H4 (cell line): ENCODE results near the gene AKAP13. TPM values are rescaled to one million over a fixed set of nuclear protein-coding genes. Genes with fewer than 3 reads are reported as not detected.
A peak's percentile ranks its signal among the peaks of the same experiment; 100 is the strongest.

Experiments
- DNase-seq: peaks from one replicate; pipeline ENCODE4 v3.0.0-alpha.2; 2015; ENCODE audit warnings: low spot score
- total RNA-seq: library from RNA; depleted of rRNA; stranded (reverse); fragments of >200 nt; shearing (Covaris generic); gene quantifications from 2 replicates; pipeline ENCODE4 v1.2.3, GENCODE V29; 2014

AKAP13 gene
- total RNA-seq, 1 experiment from 2014 or later = 16.6 TPM

DNA sequence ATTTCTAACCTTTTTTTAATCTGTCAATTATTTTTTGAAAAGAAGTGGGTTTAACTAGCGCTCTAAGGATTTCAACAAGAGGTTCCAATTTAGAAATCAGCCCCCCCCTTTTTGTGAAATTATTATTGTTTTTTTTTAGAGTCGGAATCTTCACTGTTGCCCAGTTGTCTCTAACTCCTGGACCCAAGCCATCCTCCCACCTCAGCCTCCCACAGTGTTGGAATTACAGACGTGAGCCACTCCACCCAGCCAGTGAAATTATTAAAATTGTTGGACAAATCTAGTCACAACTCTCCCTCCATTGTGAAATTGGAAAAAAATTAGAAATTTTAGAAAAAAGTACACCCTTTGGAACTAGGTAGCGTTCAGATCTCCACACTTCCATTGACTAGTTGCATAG, 2.5 kb downstream of the AKAP13 start:
- DNase-seq = no peak

DNA sequence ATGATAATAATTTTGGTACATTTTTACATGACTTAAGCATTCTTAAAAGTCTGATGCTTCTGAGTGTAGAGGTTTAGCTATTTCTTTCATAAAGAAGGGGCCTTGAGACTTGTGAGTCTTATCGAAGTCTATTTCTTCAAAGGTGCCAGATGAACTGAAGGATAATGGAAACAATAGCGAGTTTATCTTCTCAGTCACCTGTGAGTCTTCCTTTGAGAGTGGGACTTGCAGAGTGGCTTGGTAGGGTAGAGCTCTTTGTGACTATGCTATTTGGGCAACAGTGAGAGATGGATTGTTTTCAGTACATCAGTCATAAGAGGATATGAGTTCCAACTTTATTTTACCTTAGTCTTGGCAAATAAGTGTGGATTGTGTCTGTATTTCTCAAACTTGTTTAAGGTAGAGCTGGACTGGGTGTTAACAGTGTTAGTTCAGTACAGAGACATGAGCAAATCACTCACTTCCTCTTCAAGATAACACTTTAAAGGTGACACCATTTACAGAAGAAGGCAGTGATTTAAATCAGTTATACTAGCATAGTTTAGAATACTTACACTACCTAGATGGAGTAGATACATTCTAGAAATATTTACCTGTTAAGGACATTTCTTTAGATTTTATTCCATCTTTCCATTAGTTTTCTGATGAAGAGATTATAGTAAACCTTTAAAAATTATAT, 3.2 kb downstream of the AKAP13 start:
- DNase-seq = no peak

DNA sequence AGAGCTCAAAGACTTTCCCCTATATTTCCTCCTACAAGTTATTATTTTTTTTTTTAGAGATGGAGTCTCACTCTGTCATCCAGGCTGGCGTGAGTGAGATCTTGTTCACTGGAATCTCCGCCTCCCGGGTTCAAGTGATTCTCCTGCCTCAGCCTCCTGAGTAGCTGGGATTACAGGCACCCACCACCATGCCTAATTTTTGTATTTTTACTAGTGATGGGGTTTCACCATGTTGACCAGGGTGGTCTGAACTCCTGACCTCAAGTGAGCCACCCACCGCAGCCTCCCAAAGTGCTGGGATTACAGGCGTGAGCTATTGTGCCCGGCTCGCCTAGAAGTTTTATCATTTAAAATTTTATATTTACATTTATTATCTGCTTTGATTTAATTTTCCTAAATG, 5.9 kb downstream of the AKAP13 start:
- no peak for DNase-seq

DNA sequence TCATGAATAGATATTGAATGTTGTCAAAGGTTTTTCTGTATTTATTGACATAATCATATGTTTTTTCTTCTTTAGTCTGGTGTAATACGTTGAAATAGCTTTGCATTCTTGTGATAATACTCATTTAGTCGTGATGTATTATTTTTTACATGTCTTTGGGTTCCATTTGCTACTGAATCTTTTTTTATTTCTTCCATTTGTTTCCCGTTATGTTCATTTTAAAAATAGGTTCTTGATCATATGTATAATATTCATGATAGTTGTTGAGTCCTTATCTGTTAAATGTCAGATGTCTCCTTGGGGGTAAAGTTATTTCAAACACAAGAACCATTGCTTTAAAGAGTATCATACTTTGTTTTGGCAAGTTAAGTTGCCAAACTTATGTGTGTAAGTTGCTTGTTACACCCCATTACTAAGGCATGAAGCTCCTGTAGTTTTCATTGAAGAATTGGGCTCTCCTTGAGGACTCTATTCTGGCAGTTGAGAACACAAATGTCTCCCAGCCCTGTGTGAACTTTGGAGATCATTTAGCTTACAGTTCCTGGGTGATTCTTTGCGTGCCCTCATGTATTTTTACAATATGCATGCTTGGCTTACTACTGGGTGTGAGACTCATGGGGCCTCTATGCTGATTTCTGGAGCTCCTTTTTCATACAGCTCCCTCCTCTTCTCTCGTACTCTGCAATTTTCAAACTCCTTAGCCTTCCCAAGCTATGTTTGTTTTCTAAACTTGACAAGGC, 8.3 kb downstream of the AKAP13 start:
- DNase-seq = no peak

DNA sequence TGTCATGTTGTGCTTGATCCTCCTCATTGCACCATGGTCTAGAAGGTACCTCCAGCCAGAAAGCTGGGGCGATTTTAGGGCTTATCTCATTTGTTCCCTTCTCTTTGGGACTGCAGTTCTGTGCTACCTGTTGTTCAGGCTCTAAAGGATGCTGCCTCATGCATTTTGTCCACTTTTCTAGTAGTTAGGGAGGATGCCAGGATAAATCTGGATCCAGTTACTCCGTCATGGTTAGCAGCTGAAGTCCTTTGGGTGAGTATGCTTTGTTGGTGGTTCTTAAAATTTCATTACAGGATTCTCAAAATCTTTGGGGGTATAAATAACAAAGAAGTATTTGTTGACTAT, 8.9 kb downstream of the AKAP13 start:
- no peak for DNase-seq

DNA sequence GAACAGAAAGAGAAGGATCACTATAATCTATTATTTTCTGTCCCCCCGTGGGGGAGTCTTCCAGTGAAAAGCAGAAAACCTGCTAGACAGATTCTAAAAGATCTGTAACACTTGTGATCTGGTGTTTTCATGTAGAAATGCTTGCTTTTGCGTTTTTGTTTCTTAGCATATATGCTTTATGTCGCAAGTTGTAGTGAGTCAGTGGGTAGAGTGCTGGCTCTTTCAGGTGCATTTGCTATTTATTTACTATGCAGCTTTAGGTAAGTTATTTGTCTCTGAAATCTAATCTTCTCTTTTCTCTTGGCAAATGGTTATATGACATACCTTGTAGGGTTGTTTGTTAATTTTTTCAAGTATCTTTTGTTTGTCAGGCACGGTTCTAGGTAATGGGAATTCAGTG, 9.4 kb downstream of the AKAP13 start:
- no peak for DNase-seq

DNA sequence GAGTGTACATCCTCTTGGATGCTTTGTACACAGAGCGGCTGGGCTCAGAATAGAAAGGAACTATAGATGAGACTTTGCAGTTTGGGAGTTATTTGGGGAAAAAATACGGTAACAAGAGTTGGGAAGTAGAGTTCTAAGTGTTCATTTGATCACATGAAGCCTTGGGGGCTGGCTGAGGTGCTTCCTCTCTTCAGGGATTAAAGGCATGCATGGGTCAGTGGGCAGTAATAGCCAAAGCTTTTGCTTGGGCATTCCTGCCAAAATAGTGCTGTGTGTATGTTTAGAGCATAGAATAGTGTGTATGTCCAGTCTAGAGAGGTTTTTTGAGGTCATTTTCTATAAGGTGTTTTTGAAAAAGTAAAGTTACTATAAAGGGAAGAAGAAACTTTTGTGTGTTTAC, 12.8 kb downstream of the AKAP13 start:
- DNase-seq = no peak

DNA sequence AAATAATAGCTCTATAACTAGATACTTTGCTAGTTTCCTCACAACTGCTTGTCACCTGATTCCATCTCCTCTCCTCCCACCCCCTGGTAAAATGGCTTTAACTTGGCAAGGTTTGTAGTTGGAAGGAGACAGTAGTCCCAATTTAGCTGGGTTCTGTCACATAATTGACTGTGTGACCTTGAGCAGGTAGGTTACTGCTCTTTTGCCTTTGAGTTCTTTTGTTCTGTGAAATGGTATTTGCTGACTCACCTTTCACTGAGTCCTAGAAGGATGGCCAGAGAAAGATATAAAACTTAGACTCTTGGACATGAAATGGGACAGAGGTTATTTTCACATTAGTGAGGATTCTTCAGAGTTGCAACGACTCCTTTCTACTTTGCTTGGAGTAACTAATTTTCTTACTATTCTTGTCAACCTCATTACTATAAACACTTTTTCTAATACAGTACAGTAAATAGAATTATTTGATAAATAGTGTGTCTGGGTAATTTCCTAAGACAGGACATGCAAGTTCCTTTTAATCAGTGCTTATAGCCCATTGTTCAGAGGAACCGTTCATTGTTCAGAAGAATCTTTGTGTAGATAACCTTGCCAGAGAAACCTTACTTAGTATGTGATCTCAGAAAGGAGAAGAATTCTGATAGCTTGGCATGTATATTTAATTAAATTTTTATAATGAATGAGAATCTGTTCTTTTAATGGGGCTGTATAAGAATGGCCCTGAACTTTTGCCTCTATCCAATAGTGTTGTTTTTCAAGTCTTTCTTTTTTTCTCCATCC, 14.3 kb downstream of the AKAP13 start:
- DNase-seq = no peak

DNA sequence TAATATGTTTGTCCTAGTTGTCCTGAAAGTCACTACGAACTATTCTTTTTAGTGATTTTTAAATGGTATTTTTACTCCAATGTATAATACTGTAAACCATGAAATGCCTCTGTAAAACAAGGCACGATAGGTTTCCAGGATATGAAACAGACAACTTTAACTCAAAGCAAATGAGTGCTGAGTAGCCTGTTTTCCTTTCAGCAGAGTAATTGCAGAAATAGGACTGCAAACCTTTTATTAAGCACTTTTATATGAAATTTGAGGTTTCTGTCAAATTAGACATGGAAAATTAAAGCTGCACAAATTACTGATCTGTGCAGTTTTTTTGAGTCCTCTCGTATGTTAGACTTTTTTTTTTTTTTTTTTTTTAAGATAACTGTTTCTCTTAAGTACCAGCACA, 16.2 kb downstream of the AKAP13 start:
- no peak for DNase-seq

DNA sequence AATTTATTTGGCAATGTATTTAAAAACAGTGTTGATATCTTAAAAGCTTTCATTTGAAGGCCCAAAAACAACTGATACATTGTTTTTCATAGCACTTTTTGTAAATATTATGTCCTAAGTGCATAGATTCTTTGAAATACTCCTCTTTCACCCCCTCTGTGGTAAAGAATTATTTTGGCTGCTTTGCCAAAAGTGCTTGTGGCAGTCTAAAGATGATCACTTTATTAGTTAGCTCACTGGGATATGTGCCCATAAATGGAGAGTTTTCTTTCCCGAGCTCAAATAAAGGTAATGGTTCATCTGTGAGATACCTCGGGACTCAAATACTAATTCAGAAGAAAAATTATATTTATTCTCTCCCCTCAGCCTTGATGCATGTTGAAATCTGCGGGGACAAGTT, 16.7 kb downstream of the AKAP13 start:
- no peak for DNase-seq

DNA sequence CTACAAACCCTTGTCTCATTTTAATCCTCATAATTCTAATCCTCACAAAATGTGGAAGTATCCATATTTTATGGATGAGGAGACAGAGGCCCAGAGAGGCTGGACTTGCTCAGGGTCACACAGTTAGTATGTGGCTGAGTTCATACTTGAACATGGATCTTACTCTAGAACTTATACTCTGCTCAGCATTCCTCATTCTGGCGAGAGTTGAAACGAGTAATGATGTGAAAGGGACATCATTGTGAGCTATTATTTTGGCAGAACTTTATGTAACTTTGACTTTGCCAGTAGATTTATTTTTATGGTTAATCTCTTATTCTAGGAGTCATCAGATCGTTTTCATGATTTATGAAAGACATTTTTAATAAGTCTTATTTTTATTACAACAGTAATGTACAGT, 17.5 kb downstream of the AKAP13 start:
- no peak for DNase-seq

DNA sequence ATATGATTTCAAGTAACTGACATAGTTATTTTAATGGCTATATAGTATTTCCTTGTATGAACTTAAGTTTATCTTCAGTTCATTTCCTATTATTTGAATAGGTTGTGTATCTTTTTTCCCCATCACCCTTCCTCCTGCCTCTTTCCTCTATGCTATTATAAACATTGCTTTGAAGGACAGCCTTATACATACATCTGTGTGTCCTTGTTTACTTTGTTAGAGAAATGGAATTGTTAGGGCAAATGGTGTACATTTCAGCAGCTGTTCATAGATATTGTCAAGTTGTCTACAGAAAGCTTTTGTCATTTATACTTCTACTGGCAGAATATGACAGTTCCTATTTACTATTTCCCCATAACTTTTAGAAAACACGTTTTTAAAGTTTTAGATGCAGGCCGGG, 18.4 kb downstream of the AKAP13 start:
- no peak for DNase-seq

DNA sequence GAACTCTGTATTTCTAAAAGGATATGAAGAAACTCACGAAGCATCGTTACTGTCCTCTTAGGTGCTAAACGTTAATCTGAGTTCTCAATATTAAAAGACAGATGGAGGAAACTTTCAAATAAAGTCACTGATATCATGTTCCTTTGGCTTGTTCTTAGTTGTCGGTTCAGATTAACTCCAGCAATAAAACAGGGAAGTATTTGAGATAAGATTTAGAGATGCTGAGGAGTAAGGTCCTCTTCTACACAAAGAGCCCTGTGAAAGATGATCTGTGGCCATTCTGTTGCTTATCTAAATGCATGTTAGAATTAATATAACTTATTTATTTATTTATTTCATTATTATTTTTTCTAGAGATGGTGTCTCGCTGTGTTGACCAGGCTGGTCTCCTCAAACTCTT, 19.2 kb downstream of the AKAP13 start:
- no peak for DNase-seq

DNA sequence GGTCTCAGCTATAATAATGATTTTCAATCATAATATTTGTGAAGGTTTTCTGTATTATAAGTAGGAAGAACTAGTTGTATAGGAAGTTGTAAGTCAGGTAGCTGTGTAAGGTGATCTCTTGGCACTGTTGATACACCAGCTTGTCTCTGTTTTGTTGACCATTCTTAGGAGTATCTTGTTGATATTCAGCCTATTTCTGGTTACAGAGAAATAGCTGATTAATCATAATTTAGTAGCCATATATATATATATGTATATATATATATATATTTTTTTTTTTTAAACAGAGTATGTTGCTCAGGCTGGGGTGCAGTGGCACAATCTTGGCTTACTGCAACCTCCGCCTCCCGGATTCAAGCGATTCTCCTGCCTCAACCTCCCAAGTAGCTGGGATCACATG, 20.2 kb downstream of the AKAP13 start:
- DNase-seq = no peak

DNA sequence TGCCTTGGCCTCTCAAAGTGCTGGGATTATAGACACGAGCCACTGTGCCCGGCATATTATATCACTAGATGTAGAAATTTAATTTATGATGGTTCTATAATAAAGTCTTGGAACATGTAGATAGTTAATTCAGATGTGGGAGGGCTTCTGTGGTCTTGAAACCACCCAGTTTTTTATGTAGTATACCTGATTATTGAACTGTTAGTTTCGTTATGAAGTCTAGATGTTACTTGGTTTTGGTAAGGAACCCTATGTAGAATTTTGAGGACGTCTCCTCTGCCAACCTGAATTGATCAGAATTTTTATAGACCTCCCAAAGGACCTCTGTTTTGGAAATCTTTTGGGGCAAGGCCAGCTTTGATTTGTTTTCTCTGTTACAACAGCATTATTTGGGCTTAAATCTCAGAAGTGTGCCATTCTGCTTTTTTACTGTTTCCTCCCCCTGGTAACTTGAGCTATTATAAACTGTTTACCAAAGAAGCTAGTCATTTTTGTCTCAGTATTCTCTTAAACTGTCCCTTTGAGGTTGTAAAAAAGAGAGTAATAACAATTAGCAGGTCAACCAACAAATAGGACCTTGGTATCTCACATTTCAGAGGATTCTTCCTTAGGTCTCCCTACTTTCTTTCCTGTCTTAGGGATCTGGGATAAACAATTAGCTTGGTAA, 20.8 kb downstream of the AKAP13 start:
- no peak for DNase-seq

DNA sequence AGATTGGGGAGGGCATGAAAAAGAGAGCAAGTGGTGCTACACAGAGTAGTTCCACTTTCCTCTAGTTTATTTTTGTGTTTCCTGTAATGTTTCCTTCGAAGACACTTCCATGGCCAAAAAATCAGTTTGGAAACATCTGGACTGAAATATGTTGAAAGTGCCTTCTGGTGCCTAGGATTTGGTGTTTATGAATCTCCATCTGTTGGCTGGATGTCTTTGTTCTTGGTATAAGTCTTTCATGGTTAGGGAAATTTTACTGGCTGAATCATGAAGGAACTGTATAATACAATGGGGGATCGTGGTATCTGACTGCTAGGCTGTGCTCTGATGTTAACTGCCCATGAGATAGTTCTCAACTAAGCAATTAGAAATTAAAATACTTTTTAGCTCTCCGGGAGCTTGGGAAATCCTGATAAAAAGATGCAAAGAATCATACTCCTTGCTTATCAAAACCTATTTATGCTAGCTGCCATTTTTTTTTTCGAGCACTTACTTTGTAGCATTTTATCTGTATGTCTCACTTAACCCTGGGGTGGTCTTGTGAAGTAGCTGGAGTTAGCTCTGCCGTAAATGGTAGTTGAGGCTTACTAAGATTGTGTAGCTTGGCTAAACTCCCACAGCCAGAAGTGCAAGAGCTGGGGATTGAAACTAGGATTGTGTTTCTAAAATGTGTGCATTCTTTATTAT, 21.9 kb downstream of the AKAP13 start:
- no peak for DNase-seq

DNA sequence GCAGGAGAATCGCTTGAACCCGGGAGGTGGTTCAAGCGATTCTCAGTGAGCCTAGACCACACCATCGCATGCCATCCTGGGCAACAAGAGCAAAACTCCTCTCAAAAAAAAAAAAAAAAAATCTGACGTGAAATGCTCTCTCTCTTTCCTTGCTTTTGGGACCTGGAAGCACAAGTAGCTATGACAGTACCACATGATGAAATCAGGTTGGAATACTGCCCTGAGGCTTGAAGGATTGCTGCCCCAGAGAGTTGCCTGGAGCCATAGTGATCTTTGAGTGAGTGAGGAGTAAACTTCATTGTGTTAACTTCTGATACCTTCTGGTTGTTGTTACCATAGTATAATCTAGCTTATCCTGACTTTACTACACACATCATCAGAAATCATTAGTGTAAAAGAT, 23.3 kb downstream of the AKAP13 start:
- DNase-seq = peak; percentile 46

DNA sequence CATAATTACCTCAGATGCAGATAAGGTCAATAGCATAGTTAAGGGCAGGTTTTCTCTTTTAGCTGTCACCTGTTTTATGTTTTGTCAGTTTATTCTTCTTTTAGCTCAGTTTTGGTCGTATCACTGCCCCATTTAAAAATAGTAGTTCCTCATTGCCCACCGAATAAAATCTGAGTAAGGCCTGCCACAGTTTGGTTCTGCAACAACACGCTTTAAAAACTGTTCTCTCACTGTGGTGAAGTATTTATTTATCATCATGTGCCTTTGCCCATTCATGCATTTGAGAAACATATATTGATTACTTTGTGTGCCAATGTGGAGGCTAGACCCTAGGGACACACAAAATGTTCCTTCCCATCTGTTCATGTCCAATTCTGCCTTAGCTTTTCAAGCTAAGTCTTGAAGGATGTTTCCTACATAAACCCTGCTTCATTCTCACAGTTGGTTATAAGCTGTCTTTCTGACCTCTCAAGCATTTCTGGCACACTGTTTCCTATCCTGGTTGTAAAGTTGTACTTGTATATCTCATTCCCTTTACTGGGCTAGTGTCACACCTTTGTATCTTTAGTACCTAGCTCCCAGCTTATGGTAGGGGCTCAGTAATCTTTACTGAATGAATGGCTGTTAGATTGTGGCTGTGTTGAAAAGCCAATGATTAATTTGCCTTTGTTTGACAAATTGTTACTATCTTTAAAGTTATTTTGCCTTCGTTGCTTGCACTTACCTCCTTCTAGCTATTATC, 23.9 kb downstream of the AKAP13 start:
- no peak for DNase-seq

DNA sequence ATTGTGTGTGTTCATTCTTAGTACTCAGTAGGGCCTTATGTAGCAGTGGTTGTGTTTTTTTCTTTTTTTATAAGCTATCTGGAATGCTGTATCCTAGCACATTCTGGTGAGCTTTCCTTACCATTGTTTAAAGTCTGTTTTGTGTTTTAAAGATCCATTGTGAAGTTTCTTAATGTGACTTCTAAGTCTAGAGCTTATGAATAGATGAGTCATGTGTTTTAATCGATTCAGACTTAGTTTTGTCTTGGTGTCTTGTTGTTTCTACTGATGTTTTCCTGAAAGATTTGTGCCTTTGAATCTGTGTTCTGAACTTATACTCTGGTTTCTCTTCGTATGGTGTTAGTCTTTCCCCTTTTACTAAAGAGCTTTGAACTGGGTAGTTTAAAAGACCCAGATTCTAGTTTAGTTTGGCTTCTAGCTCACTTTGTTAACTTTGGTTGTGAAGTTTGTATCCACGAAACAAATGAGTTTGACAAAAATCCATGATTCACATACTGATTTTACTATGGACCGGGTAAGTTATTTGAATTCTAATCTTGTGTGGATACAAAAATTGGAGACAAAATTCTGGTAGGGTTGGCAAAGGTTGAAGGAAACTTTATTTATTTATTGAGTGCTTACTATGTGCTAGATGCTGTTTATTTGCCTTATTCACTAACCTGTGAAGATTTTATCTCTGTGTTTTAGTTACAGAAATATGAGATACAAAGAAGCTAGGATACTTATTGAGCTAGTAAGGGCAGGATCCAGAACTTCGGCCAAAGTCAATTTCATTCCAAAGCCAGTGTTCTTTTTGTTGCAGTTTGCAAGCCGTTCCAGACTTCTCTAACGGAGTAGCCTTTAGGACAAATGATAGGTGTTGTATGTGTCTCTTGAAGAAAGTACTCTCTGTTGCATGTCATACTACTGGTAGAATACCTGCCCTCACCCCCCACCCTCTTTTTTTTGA, 24.8 kb downstream of the AKAP13 start:
- DNase-seq = no peak

DNA sequence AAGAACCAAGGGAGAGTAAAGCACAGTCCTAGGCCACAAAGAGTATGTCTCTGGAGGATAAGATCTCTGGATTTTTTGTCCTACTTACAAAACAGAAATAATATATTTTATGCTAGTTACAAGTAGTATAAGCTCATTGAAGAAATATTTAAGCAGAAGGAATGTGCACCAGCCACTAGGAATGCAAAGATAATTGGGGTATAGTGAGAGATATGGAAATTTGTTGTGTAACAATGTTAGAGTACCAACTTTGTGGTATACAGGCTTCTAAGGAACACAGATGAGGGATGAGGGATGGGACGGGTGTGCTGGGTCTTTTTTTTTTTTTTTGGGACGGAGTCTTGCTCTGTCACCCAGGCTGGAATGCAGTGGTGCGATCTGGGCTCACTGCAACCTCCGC, 26.5 kb downstream of the AKAP13 start:
- DNase-seq = peak; percentile 27
